NCI-H226 (cell line): Measurements from ENCODE around the gene MGMT.

Experiments
- DNase-seq: peaks from one replicate; pipeline ENCODE4 v3.0.0-alpha.2; 2015

The MGMT gene

GRCh38 chr10:129717816-129718547 lies 250.9 kb downstream of the MGMT start:
- DNase-seq = no peak

DNA sequence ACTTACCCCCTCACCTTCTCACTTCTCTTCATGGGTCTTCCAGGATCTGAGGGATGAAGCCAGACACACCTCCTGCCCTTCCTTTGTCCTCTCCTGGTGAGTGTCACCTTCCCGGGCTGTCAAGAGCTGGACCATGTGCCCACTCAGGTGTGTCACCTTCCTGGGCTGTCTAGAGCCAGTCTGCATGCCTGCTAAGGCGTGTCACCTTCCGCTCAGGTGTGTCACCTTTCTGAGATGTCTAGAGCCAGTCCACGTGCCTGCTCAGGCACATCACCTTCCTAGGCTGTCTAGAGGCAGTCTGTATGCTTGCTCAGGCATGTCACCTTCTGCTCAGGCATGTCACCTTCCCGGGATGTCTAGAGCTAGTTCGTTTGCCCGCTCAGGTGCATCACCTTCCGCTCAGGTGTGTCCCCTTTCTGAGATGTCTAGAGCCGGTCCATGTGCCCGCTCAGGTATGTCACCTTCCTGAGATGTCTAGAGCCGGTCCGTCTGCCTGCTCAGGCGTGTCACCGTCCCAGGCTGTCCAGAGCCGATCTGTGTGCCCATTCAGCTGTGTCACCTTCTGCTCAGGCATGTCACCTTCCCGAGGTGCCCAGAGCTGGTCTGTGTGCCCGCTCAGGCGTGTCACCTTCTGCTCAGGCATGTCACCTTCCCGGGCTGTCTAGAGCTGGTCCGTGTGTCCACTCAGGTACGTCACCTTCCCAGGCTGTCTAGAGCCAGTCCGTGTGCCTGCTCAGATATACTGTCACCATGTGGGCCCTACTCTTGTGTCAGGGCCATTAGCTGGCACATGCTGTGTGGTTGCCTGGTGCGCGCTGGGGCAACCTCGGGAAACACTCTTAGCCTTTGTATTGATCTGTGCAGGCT lies 251.7 kb downstream of the MGMT start:
- no peak for DNase-seq

GRCh38 chr10:129719415-129719739 lies 252.3 kb downstream of the MGMT start:
- DNase-seq = no peak

DNA sequence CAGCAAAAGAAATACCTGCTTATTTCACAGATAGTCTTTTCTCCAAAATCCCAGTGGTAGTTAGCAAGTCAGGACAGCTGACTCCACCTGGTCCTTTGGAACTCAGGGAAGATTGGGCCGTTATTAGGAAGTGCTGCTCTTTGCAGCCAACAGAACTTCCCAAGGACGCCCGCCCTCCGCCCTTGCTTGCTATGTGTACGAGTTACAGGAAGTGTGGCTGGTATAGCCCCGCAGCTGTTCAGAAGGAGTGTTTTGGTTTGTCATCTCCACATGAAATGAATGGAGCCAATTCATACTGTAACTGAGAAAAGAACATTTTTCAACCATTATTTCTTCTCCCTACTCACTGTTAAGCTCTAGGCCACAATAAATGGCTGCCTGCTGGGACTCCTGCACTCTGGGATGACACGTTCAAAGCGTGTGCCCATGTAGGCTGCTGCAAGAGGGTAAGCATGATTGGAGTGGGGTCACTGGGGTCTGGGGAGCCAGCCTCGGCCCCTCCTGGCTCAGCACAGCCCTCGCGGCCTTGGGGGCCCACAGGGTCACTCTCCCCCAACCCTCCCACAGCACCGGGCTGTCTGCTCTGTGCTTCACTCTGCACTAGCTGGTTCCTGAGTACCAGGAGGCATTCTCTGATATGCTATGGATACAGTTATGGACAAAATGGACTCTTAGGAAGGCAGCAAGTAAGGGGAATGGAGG lies 253.0 kb downstream of the MGMT start:
- no peak for DNase-seq

DNA sequence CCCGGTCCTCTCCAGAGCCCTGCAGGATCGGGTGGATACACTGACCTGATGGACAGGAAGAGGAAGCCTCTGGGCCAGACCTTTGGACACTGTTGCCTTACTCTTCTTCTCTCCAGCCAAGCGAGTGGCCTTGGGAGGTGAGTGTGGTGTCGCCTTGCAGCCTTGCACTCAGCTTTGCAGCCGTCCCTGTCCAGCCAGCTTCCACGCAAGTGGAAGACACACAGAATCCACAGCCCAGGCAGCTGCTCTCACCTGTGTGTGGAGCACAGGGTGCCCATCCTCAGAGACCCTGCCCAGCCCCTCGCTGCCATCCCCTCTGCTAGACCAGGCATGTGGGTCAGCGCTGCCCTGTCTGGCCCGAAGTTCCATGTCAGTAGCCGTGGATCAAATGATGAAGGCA lies 258.0 kb downstream of the MGMT start:
- no peak for DNase-seq

- DNase-seq = no peak
Observed at GRCh38 chr10:129725482-129725881, 258.4 kb downstream of the MGMT start.

DNA sequence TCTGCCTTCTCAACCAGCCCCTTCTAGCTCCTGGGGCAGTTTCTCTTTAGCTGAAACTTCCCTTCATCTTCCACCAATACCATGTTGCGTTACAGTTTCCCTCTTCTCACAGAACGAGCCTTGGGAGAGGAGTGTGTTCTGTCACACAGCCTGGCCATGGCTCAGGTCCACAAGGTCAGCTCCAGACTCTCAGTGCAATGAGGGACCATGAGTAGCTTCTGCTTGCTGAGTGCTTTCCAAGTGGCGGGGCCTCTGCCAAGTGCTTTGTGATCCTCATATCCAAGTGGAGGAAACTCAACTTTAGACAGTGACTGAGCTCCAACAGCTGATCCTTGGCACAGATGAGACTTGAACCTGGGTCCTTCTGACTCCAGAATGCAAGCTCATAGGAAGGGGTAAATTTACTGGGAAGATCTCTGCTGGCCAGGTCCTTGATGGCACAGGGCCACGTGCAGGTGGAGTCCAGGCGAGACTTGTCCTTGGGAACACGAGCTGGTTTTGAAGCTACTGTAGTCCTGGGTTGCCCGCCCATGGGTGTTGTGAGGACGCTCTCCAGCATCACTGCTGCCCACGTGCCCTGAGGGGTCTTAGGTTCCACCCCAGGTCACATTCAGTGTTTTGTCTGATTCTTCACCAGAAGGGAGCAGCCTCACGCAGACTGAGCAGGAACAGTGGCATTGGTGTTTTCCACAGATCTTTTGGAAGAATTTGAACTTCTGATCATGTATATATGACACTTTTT lies 259.0 kb downstream of the MGMT start:
- no peak for DNase-seq

DNA sequence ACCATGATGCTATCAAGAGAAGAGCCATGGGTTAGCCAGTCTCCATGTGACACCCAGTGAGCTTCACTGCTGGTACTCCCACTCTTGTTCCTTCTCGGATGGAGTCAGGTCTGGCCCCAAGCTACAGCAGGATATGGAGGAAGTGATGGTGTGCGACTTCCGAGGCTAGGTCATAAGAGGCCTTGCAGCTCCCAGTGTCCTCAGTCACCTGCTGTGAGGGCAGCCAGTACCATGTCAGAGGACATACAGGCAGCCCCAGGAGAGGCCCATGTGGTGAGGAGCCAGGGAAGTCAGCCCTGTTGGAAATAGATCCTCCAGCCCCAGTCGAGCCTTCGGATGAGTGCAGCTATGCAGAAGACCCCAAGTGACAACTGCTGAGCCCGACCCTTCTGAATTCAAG lies 260.0 kb downstream of the MGMT start:
- no peak for DNase-seq

DNA sequence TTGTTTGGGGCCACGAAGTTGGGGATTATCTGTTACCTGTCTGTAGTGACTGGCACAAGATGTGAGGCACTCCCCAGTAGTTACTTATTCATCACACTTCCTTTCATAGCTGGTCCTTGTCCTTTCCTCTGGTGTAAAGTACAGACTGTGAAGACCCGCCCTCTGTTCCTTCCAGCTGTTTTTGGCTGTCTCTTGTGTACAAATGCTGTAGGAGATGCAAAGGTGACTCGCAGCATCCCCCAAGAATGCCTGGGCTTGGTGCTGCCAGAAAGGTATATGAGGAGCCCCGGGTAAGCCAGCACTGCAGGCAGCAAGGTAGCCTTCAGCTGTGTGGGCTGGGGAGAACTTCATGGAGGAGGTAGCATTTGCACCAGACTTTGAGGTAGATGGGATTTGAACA lies 260.5 kb downstream of the MGMT start:
- no peak for DNase-seq

- no peak for DNase-seq
Observed at GRCh38 chr10:129728246-129728820, 261.3 kb downstream of the MGMT start.

DNA sequence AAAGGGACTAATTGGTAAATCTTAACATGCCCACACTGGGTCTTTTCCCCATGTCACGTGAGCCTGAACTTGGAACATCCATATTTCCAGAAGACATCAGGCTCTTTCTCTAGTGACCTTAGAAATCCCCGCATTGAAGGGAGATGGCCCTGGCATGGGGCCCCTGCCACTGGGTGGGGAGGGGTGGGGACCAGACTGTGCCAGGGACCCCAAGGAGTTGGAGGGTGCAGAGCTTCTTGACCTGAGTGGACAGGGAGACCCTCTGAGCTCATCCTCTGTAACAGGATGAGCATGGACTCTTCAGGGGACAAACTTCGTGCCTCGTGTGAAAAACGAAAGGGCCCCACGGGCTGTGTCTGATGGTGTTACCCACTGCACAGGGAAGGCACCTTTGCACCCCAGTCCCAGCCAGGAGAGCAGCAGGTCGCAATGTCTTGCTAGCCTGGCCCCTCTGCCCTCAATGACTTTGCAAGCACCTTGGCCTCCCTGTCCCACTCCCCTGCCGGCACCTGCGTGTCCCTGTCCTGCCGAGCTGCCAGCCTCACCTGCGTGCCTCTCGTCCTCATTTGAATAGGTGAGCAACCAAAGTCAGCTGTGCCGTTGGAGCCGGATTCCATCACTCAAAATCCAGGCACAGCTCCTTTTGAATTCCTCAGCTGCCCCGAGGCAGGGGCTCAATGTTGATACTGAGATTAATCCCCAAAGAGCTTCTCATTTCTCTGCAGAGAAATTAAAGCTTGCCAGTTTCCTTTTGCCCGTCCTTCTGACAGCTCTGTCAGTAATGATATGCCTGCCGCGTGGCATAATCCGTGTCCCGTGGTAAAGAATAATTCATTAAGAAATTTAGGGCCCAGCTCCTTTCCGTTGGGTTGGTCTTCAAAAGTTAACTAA lies 262.1 kb downstream of the MGMT start:
- no peak for DNase-seq

- no peak for DNase-seq
Observed at GRCh38 chr10:129730272-129730992, 263.4 kb downstream of the MGMT start.

DNA sequence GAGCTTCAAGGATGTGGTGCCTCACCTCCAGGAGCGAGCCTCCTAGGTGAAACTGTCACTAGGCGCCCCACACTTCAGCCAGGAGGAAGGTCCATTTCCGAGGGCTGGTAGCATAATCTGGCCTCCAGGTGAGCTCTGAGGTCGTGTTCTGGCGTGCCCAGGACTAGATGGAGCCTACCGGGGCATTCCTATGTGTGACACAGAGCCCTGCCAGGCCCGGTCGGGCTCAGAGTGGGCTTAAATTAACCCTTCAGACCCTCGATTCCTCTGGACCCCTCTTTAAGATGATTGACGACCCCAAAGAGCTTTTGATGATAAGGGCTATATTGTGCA lies 263.9 kb downstream of the MGMT start:
- no peak for DNase-seq

- DNase-seq = no peak
Observed at GRCh38 chr10:129740532-129741279, 273.7 kb downstream of the MGMT start.

GRCh38 chr10:129741280-129741977 lies 274.4 kb downstream of the MGMT start:
- DNase-seq = no peak

DNA sequence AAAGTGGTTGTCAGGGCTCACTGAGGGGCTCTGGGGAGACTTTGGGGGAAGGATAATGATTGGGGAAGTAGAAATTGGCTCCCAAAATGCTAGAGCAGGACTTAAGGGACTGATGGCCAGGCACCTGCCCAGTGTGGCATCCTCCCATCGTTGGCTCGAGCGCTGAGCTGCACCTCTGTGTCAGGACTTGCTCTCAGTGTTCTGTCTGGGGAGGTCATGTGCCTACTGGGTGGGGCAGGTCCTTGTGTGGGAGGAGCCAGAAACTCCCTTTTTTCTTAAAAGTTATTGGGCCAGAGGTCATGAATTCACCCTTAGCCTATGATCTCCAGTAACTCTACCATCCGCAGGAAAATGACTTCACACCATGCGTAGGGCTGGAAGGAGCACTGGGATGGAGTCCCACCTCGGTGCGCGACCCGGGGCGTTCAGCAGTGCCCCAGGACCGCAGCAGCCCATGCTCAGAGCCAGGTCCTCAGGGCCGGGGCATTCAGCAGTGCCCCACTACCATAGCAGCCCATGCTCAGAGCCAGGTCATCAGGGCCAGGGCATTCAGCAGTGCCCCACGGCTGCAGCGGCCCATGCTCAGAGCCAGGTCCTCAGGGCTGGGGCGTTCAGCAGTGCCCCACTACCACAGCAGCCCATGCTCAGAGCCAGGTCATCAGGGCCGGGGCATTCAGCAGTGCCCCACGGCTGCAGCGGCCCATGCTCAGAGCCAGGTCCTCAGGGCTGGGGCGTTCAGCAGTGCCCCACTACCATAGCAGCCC lies 275.1 kb downstream of the MGMT start:
- DNase-seq = no peak

GRCh38 chr10:129742742-129743550 lies 275.9 kb downstream of the MGMT start:
- DNase-seq = no peak

DNA sequence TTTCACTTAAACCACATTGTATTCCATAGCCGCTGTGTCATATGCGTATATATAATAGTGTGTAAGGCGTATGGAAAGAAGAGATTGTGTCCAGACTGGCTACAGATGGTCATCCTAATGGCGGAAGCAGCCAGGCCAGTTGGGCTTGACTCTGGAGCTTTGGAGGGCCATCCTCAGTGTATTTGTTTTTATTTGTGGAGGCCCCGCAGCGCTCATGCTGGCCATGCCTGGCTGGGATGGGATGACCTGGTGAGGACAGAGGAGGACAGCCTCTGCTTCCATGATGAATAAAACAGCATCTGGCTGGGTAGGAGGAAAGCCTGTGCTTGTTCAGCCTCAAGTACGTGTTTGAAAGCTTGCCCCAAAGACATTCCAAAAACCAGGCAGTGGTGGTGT lies 276.7 kb downstream of the MGMT start:
- no peak for DNase-seq
